ENCODE data around the gene MSN.
"Not testable (repeated sequence)": the region's sequence is repeated elsewhere in the genome, so short reads cannot be mapped to it uniquely, and the experiment has no call there.

MSN gene

GRCh38 chrX:65718538-65718937, 51.1 kb downstream of the MSN start:
- no peak for DNase-seq (ENCODE audit: low spot score)

GRCh38 chrX:65720381-65720964, 53.0 kb downstream of the MSN start:
- no peak for DNase-seq (ENCODE audit: low spot score)

- no peak for DNase-seq (ENCODE audit: low spot score)
Measured at GRCh38 chrX:65723706-65724105, 56.3 kb downstream of the MSN start.

GRCh38 chrX:65726715-65727114, 59.3 kb downstream of the MSN start:
- no peak for DNase-seq (ENCODE audit: low spot score)

- no peak for DNase-seq (ENCODE audit: low spot score)
Measured at GRCh38 chrX:65731684-65732289, 64.3 kb downstream of the MSN start.

GRCh38 chrX:65740909-65741308, 73.5 kb downstream of the MSN start:
- no peak for DNase-seq (ENCODE audit: low spot score)

- no peak for DNase-seq (ENCODE audit: low spot score)
Measured at GRCh38 chrX:65741823-65742222, 74.4 kb downstream of the MSN start.

GRCh38 chrX:65744965-65745364, 77.5 kb downstream of the MSN start:
- DNase-seq (ENCODE audit: low spot score): no peak

GRCh38 chrX:65745427-65745826, 78.0 kb downstream of the MSN start:
- DNase-seq (ENCODE audit: low spot score): no peak

GRCh38 chrX:65745992-65746391, 78.5 kb downstream of the MSN start:
- DNase-seq (ENCODE audit: low spot score): no peak

GRCh38 chrX:65750674-65751469, 83.4 kb downstream of the MSN start:
- no peak for DNase-seq (ENCODE audit: low spot score)

GRCh38 chrX:65751519-65751918, 84.1 kb downstream of the MSN start:
- no peak for DNase-seq (ENCODE audit: low spot score)

- no peak for DNase-seq (ENCODE audit: low spot score)
Measured at GRCh38 chrX:65752294-65752693, 84.8 kb downstream of the MSN start.

GRCh38 chrX:65755786-65756185, 88.3 kb downstream of the MSN start:
- DNase-seq (ENCODE audit: low spot score): no peak

- DNase-seq (ENCODE audit: low spot score): no peak
Measured at GRCh38 chrX:65757943-65758342, 90.5 kb downstream of the MSN start.

- DNase-seq (ENCODE audit: low spot score): no peak
Measured at GRCh38 chrX:65758505-65758904, 91.1 kb downstream of the MSN start.

- not testable (repeated sequence) for DNase-seq (ENCODE audit: low spot score)
Measured at GRCh38 chrX:65759525-65759924, 92.1 kb downstream of the MSN start.

- no peak for DNase-seq (ENCODE audit: low spot score)
Measured at GRCh38 chrX:65769564-65770292, 102.3 kb downstream of the MSN start.

- no peak for DNase-seq (ENCODE audit: low spot score)
Measured at GRCh38 chrX:65772842-65773241, 105.4 kb downstream of the MSN start.

- DNase-seq (ENCODE audit: low spot score): no peak
Measured at GRCh38 chrX:65781845-65782244, 114.4 kb downstream of the MSN start.

- no peak for DNase-seq (ENCODE audit: low spot score)
Measured at GRCh38 chrX:65783746-65784145, 116.3 kb downstream of the MSN start.
